HG03039 (cell line): ENCODE measurements around the gene ERGIC1.

ENCODE experiments used
- ATAC-seq: cut with Tn5 transposase; IDR thresholded peaks from one replicate; pipeline ENCODE4 v1.9.1; 2021; ENCODE audit warnings: mild to moderate bottlenecking, moderate library complexity; ENCODE audit not compliant: unreplicated experiment

ERGIC1 gene

GRCh38 chr5:172897481-172898217 lies 63.6 kb downstream of the ERGIC1 start:
- no peak for ATAC-seq

- no peak for ATAC-seq
These were observed 64.3 kb downstream of the ERGIC1 start for GRCh38 chr5:172898218-172898842.

DNA sequence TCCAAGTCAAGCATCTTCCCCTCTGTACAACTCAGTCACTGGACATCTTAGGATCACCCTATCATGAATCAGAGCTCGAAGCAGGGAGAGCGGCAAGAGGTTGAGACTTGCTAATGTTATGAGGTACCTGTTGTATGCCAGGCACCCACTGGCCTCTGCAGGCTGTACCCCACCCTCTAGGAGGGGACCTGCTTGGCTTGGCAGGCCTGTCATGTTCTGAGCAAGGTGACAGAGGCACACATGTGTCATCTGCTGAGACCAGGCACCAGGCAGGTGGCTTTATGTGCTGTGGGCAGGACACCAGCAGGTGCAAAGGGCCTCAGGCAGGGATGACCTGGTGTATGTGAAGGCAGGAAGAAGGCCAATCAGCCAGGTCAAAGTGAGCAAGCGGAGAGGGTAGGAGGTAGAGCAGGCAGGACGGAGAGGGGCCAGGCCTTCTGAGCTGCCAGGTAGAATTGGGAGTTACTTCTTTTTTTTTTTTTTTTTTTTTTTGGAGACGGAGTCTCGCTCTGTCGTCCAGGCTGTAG lies 64.9 kb downstream of the ERGIC1 start:
- no peak for ATAC-seq

DNA sequence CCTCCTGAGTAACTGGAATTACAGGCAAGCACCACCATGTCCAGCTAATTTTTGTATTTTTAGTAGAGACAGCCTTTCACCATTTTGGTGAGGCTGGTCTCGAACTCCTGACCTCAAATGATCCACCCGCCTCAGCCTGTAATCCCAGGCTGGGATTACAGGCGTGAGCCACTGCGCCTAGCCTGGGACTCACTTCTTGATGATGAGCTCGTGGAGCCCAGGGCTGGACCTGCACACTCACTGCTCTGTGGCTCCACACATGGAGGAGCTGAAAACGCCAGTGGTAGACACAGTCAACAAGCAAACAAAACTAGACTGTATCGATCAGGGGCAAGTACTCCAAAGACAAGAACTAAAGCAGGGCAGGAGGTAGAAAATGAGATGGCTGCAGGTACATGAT lies 65.4 kb downstream of the ERGIC1 start:
- ATAC-seq: no peak

DNA sequence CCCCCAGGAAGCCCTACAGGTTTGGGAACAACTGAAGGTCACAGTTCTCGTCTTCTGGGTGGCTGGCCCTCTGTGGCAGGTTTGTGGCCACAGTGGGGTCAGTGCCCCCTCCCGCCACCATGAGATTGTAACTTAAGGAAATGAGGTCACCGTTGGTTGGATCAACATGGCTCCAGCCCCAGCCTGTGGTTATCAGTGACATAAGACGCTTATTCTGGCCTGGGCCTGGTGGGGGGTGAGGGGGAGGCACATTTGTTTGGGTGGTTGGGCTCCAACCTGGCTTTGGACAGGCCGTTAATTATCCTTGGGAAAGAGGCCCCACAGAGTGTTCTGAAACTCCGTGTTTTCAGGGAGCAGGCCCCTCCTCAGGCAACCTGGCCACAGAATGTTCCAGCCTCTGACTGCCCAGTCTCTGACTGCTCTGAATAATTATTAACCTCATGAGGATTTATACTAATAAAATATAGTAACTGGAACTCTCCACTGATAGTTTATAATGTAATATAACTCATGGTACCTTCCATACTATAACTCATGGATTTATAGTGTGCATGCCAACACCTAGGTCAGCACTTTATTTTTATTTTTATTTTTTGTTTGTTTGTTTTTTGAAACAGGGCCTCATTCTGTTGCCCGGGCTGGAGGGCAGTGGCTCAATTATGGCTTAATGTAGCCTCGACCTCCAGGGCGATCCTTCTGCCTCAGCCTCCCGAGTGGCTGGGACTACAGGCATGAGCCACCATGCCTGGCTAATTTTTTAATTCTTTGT lies 67.1 kb downstream of the ERGIC1 start:
- no peak for ATAC-seq

DNA sequence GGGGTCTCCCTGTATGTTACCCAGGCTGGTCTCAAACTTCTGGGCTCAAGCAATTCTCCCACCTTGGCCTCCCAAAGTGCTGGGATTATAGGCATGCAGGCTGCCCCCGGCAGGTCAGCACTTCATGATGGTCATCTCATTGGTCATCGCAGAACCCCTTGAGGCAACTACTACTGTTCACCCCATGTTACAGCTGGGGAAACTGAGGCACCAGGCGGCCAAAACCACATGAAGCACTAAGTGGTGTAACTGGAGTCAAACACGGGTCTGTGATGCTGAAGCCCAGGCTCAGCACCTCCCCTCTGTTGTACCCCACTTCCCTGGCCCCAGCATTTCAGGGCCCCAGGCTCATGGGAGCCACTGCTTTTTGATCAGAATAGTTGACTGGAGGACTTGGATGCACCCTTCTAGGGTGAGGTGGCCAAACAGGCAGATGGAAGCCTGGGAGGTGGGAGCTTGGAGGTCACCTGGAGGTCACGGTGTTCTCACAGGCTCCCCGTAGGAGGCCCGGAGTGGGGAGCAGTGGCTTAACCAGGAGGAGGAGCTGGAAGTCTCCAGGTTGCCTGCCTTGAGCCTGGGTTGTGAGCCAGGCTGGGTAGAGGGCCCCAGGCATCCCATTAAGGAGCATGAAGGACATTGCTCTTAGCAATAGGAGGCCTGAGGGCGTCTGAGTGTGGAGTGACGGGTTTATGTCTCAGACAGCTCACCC lies 67.9 kb downstream of the ERGIC1 start:
- no peak for ATAC-seq

DNA sequence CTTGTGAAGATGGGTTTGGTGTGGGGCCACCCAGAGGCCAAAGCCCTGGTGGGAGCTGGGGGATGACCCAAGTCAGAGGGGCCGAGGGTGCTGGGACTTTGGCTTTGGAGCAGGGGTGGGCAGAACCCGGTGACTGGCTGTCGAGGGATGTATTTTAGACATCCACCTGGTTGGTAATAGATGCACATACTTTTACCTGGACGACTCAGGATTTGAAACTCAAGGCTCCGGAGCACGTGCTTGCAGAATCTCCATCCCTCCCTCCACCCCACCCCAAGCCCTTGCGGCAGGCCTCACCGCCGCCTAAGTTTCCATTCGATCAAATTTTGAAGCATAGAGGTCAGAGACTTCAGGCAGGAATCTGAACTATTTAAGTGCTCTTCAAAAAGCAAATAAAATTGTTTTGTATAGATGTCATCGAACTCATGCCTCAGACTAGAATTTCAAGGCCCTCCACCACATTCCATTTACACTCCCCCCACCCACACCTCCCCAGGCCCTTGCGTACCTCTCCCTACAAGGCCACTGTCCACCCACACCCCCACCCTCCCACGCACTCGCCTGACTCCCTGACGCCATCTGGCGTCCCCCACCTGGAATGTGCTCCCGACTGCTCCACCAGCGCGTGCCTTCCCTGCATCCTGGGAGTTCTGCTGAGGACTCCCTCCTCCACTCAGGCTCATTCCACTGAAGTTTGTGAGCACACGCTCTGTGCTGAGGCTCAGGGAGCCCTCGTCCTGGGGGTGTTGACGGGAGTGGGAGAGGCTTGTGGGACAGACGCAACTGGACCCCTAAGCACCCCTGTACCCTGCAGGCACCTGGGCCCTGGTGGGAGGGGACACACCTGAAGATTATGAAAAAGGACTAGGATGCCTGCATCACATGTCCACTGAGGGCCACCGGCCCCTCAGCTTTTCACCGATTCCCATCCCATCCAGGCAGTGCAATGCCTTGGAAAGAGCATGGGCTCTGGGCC lies 68.7 kb downstream of the ERGIC1 start:
- no peak for ATAC-seq

GRCh38 chr5:172903790-172904189 lies 69.7 kb downstream of the ERGIC1 start:
- no peak for ATAC-seq

DNA sequence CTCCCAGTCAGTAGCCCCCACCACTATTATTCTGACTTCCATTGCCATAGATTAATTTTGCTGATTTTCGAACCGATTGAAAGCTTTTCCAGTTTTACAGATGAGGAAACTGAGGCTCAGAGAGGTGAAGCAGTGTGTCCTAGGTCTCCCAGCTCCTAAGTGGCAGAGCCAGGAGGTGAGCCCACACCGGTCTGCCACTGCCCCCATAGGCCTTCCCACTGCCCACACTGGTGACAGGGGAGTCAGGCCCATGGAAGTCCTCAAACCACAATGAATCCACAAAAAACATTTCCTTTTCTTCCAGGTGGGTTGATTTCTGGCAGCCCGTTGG lies 70.2 kb downstream of the ERGIC1 start:
- no peak for ATAC-seq

DNA sequence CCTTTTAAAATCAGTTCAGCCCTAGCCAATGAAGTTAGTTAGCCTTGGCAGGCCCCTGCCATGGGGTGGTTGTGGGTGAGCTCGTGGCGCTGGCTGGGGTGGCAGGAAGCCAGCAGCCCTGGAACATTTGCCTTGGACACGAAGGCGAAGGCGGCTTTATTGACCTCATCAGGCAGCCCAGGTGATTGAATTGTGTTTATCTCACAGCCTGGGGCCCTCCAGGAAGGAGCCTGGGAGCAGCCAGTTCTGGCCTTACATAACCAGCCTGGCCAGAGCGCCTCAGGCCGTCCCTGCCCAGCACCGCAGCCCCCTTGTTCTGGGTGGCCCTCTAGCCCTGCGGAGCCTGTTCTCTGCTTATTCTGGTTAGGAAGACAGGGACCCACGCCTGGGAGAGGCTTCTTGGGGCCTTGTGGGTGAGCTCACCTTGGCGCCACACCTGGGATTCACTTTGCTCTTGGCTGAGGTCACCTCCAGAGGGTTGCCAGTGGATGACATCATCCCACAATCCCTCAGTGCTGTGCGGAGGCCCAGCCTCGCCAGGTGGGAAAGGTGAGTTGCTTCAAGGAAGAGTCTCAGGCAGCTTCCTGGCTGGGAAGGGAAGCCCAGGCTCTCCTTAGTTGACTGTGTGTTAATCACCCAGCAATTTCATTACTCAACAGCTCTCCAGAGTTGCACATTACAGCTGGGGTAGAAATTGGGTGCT lies 70.7 kb downstream of the ERGIC1 start:
- no peak for ATAC-seq

DNA sequence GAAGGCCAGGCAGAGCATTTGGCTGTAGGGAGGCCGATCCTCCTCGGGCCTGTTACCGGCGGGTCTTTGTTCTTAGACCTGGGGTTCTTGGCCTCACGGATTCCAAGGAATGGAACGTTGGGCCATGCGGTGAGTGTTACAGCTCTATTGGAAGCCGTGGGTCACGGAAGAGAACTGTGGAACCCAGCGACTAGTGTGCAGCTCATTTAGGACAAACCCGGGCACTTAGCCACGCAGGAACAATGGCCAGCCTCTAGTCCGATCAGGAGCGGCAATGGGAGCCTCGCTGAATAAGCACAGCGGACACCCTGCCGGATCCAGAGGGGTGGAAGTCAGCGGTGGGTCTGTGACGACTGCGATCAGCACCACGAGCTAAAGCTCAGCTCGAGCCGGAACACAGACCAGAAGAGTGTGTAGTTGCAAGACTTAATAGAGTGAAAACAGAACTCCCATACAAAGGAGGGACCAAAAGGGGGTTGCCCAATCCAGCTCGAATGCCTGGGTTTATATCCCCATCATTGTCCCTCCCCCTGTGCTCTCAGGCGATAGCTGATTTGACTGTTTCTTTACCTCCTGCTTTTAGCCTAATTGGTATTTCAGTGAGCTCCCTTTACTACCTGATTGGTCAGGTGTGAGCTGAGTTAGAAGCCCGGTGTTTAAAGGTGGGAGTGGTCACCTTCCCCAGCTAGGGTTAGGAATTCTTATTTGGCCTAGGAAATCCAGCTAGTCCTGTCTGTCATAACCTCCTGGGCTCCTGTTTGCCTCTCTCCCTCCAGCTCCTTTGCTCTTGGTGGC lies 71.5 kb downstream of the ERGIC1 start:
- no peak for ATAC-seq

DNA sequence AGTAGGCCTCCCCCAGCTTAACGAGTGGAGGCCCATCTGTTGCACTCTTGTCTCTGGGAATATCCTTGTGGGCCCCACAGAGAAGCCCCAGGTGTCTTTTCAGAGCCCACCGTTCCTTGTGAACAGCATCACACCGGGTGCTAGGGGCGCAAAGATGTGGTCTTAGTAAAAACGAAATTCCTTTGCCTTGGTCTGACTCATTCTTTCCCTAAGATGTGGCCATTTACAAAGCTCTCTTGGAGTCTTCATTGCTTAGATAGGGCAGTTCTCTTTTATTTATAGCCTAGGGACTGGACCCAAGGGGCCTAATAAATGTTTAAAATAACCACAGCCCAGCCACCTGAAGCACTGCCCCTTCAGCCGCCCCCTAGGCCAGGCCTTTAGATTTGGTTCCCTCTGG lies 72.4 kb downstream of the ERGIC1 start:
- peak; percentile 49 for ATAC-seq

DNA sequence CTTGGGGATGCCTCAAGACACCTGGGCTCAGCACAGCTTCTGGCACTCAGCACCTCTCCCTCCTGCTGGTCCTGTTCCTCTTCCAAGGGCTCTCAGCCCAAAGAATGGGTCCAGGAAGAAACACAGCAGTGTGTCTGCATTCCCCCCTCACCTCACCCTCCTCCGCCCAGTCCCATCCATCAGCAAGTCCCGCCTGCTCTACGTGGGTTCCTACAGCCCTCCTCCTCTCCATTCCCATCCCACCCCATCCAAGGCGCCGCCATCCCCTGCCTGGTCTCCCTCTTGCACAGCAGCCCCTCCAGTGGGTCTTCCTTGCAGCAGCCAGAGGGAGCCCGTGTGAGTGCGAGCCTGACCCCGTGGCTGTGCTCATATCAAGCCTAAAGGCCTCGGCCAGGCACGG lies 72.8 kb downstream of the ERGIC1 start:
- ATAC-seq: no peak

GRCh38 chr5:172907657-172908056 lies 73.6 kb downstream of the ERGIC1 start:
- ATAC-seq: no peak

DNA sequence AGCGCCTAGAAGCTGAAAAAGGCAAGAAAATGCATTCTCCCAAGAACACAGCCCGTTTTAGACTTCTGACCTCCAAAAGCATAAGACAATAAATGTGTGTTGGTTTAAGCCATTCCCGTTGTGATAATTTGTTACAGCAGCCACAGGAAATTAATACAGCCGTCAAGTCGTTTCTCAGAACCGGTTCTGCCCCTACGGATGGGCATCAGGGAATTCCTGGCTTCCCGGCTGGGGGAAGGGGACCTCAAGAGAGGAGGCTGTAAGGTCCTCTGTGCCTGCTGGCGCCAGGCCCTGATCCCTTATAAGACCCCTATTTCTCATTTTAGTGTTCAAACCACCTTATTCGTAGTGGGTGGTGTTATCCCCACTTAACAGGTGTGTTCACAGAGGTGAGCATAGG lies 74.6 kb downstream of the ERGIC1 start:
- ATAC-seq: no peak

DNA sequence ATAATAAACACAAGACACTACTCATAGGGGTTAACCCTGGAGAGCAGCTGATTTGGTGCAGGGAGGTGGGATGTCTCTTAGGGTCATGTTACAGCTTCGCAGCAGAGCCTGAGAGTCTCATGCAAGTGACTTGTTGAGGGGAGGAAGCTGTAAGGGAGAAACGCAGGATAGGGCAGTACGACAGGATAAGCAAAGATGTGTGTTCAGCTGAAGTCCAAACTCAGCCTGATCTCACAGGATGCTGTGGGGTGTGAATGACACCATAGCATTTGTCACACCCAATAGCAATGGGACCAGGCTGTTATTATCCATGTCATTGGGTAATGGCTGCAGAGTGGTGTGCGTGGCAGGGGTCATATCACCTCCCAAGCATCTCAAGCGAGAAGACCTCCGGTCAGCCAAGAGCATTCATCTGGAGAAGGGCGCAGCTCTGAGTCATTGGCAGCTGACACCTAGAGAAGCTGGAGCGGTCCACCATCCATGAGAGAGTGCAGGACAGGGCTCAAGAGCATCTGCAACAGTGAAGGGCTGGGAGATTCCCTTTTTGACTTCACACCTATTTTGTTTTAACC lies 76.0 kb downstream of the ERGIC1 start:
- ATAC-seq: no peak

- ATAC-seq: no peak
These were observed 77.0 kb downstream of the ERGIC1 start for GRCh38 chr5:172910828-172911627.

- ATAC-seq: no peak
These were observed 77.5 kb downstream of the ERGIC1 start for GRCh38 chr5:172911628-172911880.
